Endothelial cell of umbilical vein (primary cell): Measurements from ENCODE around the gene C16orf87.

Source experiments
- CTCF ChIP-seq, 2 donors: IDR thresholded peaks; 1 replicate in 1 of 2; 2 replicates in 1 of 2; pipeline ENCODE4 v1.5.1; 2011; ENCODE audit warnings: low read length in 2 of 2, mild to moderate bottlenecking in 2 of 2, moderate library complexity in 2 of 2, control low read depth in 1 of 2, inconsistent platforms in 1 of 2, low read depth in 1 of 2; ENCODE audit not compliant: insufficient read depth in 1 of 2; ENCODE audit errors: extremely low read depth in 1 of 2
- POLR2A ChIP-seq: IDR thresholded peaks from 2 replicates; pipeline ENCODE4 v1.6.1; 2012; ENCODE audit warnings: low read depth, mild to moderate bottlenecking, control low read depth, low read length
- POLR2AphosphoS5 ChIP-seq: IDR thresholded peaks from 2 replicates; pipeline ENCODE4 v1.6.1; 2012; ENCODE audit warnings: low read depth, mild to moderate bottlenecking, control low read depth, low read length, moderate library complexity; ENCODE audit not compliant: insufficient read depth

DNA sequence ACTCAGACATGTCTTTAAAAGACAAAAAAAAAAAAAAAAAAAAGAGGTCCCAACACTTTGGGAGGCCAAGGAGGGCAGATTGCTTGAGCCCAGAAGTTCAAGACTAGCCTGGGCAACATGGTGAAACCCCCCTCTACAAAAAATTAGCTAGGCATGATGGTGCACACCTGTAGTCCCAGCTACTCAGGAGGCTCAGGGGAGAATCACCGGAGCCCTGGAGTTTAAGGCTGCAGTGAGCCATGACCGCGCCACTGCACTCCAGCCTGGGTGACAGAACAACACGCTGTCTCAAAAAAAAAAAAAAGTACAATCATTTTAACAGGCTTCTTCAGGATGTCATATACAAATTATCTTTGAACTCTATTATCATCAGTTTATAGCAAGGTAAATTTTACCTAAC is 22.0 kb downstream of the C16orf87 start:
- TF ChIP-seq CTCF (IDR thresholded peaks at IDR 0.05; ENCODE audit: extremely low read depth in 1 of 2, insufficient read depth in 1 of 2, low read depth in 1 of 2, low read length in 2 of 2) (no peak), POLR2A (no peak), POLR2AphosphoS5 (no peak)
